ENCODE measurements around the gene ARHGEF40.

- TF ChIP-seq IRF1 (CRISPR knock-in tag; IDR thresholded peaks at IDR 0.05) (no peak), CTCF (IDR thresholded peaks at IDR 0.05) (no peak), SMAD4 (CRISPR knock-in tag; IDR thresholded peaks at IDR 0.05) (no peak), CREB1 (CRISPR knock-in tag; IDR thresholded peaks at IDR 0.05) (no peak), TEAD4 (CRISPR knock-in tag; IDR thresholded peaks at IDR 0.05) (no peak), PRRX2 (CRISPR knock-in tag; IDR thresholded peaks at IDR 0.05) (no peak), ATF3 (CRISPR knock-in tag; conservative IDR thresholded peaks at IDR 0.05) (no peak), FOXP4 (CRISPR knock-in tag; IDR thresholded peaks at IDR 0.05) (no peak), ATF1 (CRISPR knock-in tag; IDR thresholded peaks at IDR 0.05) (no peak), E2F1 (CRISPR knock-in tag; IDR thresholded peaks at IDR 0.05) (no peak), NR2C2 (CRISPR knock-in tag; IDR thresholded peaks at IDR 0.05) (no peak), USF2 (CRISPR knock-in tag; IDR thresholded peaks at IDR 0.05) (no peak)
Observed at GRCh38 chr14:21036751-21037150, 33.4 kb upstream of the ARHGEF40 start.

Data from WTC11 (cell line).